Measurements from ENCODE around the gene NRP2. TPM values are rescaled to one million over a fixed set of nuclear protein-coding genes. Genes with fewer than 3 reads are reported as not detected.

NRP2 gene
- total RNA-seq, 1 experiment from 2014 or later = 10.3 TPM

- Mint-ChIP-seq H3K4me3 (ENCODE audit: unreplicated experiment) (no peak overlapping the region), H3K27ac (ENCODE audit: low read depth, unreplicated experiment) (no peak overlapping the region), H3K4me1 (ENCODE audit: insufficient read depth, unreplicated experiment) (no peaks in the 10 kb centered on the region), H3K27me3 (ENCODE audit: insufficient read depth, unreplicated experiment) (no peaks in the 10 kb centered on the region), H3K9me3 (ENCODE audit: unreplicated experiment) (no peaks in the 10 kb centered on the region), H3K36me3 (ENCODE audit: insufficient read depth, unreplicated experiment) (no peaks in the 10 kb centered on the region)
- no peak for TF ChIP-seq CTCF (IDR thresholded peaks at IDR 0.05; ENCODE audit: unreplicated experiment)
- CTCF ChIA-PET = interaction anchor here (1.1 kb wide), 1 partner anchor 167 kb away, joined by 4 read pairs; no protein-coding TSS in a partner anchor
- DNase-seq (ENCODE audit: unreplicated experiment) = no peak
- intact Hi-C loops (cut with micrococcal nuclease) = no loop called here
- BruUV-seq (replicated peaks) = no TSS peak
- POLR2A ChIA-PET = no interaction called here
These were observed 99.1 kb downstream of the NRP2 start for GRCh38 chr2:205781244-205781931.

GRCh38 chr2:205782941-205783340 lies 100.6 kb downstream of the NRP2 start:
- TF ChIP-seq CTCF (IDR thresholded peaks at IDR 0.05; ENCODE audit: unreplicated experiment) = no peak
- Mint-ChIP-seq H3K4me1 (ENCODE audit: insufficient read depth, unreplicated experiment) (no peaks in the 10 kb centered on the region), H3K36me3 (ENCODE audit: insufficient read depth, unreplicated experiment) (no peaks in the 10 kb centered on the region), H3K4me3 (ENCODE audit: unreplicated experiment) (no peak overlapping the region), H3K9me3 (ENCODE audit: unreplicated experiment) (no peaks in the 10 kb centered on the region), H3K27me3 (ENCODE audit: insufficient read depth, unreplicated experiment) (no peaks in the 10 kb centered on the region), H3K27ac (ENCODE audit: low read depth, unreplicated experiment) (no peak overlapping the region)
- no peak for DNase-seq (ENCODE audit: unreplicated experiment)
- intact Hi-C loops (cut with micrococcal nuclease) = no loop called here
- BruUV-seq (replicated peaks) = no TSS peak
- ChIA-PET POLR2A (no interaction called here), CTCF (interaction anchor here (0.6 to 1.0 kb wide), 2 partner anchors 15 to 37 kb away, joined by 3 to 4 read pairs; no protein-coding TSS in a partner anchor)

- Mint-ChIP-seq H3K27me3 (ENCODE audit: insufficient read depth, unreplicated experiment) (no peaks in the 10 kb centered on the region), H3K4me1 (ENCODE audit: insufficient read depth, unreplicated experiment) (no peaks in the 10 kb centered on the region), H3K4me3 (ENCODE audit: unreplicated experiment) (no peak overlapping the region), H3K36me3 (ENCODE audit: insufficient read depth, unreplicated experiment) (no peaks in the 10 kb centered on the region), H3K9me3 (ENCODE audit: unreplicated experiment) (no peaks in the 10 kb centered on the region), H3K27ac (ENCODE audit: low read depth, unreplicated experiment) (no peak overlapping the region)
- BruUV-seq (replicated peaks) = no TSS peak
- intact Hi-C loops (cut with micrococcal nuclease) = no loop called here
- CTCF ChIA-PET = interaction anchor here (0.6 kb wide), 2 partner anchors 31 to 45 kb away, joined by 3 read pairs; no protein-coding TSS in a partner anchor
- DNase-seq (ENCODE audit: unreplicated experiment) = no peak
- POLR2A ChIA-PET = no interaction called here
- no peak for TF ChIP-seq CTCF (IDR thresholded peaks at IDR 0.05; ENCODE audit: unreplicated experiment)
These were observed 101.7 kb downstream of the NRP2 start for GRCh38 chr2:205783872-205784499.

- CTCF ChIA-PET = interaction anchor here (1.8 kb wide), 1 partner anchor 18 kb away, joined by 3 read pairs; no protein-coding TSS in a partner anchor
- intact Hi-C loops (cut with micrococcal nuclease) = no loop called here
These were observed 103.4 kb downstream of the NRP2 start for GRCh38 chr2:205785507-205786260.

More at GRCh38 chr2:205785507-205786260, 103.4 kb downstream of the NRP2 start:
- no peak for DNase-seq (ENCODE audit: unreplicated experiment)
- Mint-ChIP-seq H3K9me3 (ENCODE audit: unreplicated experiment) (no peaks in the 10 kb centered on the region), H3K27me3 (ENCODE audit: insufficient read depth, unreplicated experiment) (no peaks in the 10 kb centered on the region), H3K27ac (ENCODE audit: low read depth, unreplicated experiment) (no peak overlapping the region), H3K4me1 (ENCODE audit: insufficient read depth, unreplicated experiment) (no peaks in the 10 kb centered on the region), H3K4me3 (ENCODE audit: unreplicated experiment) (no peak overlapping the region), H3K36me3 (ENCODE audit: insufficient read depth, unreplicated experiment) (no peaks in the 10 kb centered on the region)
- TF ChIP-seq CTCF (IDR thresholded peaks at IDR 0.05; ENCODE audit: unreplicated experiment) = no peak
- no TSS peak for BruUV-seq (replicated peaks)
- POLR2A ChIA-PET = no interaction called here

All from MCF 10A (cell line).